DMS53 treated with DMSO at 0.1 percent for 48 hours (cell line): ENCODE data around the gene DENND1A.
"Not testable (repeated sequence)": the region's sequence is repeated elsewhere in the genome, so short reads cannot be mapped to it uniquely, and the experiment has no call there.

Experiments
- DNase-seq: peaks from one replicate; lab custom pipeline; 2025; ENCODE audit not compliant: unreplicated experiment; lab: John Stamatoyannopoulos, UW

The DENND1A gene

GRCh38 chr9:123742009-123742767 is 187.7 kb downstream of the DENND1A start:
- no peak for DNase-seq

GRCh38 chr9:123741214-123741613 is 188.7 kb downstream of the DENND1A start:
- no peak for DNase-seq

- DNase-seq: no peak
Observed at GRCh38 chr9:123739902-123740301, 190.0 kb downstream of the DENND1A start.

DNA sequence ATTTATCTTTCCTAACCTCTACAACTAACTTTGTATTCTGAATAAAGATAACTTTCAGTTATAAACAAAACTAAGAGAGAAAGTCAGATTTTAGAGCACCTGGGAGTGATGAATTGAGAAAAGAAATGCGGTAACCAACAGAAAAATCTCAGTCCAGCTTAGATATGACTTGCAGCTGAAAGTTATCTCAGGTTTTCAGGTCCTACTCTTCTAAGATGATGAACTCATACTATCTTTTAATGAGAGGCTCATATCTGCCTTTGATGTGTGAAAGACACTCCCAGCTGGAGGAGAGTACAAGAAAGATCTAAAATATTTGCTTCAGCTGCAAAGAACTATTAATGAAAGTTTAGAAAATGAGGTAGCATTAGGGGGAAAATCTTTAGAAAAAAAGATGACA is 190.5 kb downstream of the DENND1A start:
- DNase-seq: no peak

- DNase-seq: no peak
Observed at GRCh38 chr9:123738648-123739047, 191.3 kb downstream of the DENND1A start.

DNA sequence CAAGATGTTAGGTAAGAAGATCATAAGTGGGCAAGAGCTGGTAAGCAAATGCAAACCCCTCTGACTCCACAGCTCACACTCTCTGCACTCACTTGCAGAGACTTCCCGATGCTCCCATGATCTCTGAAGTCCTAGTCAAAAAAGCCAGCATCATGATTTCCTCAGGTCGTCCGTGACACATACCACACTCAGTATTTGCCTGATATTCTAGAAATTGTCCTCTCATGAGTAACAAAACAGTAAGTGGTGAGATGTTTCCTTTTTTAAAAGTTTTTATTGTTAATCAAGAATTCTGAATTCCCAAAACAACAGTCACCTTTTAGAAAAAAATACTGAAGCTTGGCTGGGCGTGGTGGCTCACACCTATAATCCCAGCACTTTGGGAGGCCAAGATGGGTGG is 194.6 kb downstream of the DENND1A start:
- no peak for DNase-seq

- not testable (repeated sequence) for DNase-seq
Observed at GRCh38 chr9:123728571-123728970, 201.4 kb downstream of the DENND1A start.

- no peak for DNase-seq
Observed at GRCh38 chr9:123727332-123727731, 202.6 kb downstream of the DENND1A start.

- no peak for DNase-seq
Observed at GRCh38 chr9:123725389-123725788, 204.5 kb downstream of the DENND1A start.

GRCh38 chr9:123724211-123724796 is 205.6 kb downstream of the DENND1A start:
- DNase-seq: no peak

DNA sequence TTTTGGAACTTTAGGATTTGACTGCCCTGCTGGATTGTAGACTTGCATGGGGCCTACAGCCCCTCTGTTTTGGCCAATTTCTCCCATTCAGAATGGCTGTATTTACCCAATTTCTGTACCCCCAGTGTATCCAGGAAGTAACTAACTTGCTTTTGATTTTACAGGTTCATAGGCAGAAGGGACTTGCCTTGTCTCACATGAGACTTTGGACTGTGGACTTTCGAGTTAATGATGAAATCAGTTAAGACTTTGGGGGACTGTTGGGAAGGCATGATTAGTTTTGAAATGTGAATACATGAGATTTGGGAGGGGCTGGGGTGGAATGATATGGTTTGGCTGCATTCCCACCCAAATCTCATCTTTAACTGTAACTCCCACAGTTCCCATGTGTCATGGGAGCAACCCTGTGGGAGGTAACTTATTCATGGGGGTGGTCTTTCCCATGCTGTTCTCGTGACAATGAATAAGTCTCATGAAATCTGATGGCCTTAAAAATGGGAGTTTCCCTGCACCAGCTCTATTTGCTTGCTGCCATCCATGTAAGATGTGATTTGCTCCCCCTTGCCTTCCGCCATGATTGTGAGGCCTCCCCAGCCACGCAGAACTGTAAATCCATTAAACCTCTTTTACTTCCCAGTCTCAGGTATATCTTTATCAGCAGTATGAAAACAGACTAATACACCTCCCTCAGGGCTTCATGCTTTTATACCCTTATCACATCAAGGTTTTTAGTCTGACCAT is 206.6 kb downstream of the DENND1A start:
- no peak for DNase-seq

DNA sequence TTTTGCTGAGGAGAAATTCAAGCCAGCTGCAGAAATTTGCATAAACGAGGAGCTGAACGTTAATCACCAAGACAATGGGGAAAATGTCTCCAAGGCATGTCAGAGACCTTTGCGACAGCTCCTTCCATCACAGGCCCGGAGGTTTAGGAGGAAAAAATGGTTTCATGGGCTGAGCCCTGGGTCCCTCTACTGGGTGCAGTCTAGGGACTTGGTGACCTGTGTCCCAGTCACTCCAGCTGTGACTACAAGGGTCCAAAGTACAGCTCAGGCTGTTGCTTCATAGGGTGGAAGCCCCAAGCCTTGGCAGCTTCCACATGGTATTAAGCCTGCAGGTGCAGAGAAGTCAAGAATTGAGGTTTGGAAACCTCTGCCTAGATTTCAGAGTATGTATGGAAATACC is 207.5 kb downstream of the DENND1A start:
- no peak for DNase-seq

DNA sequence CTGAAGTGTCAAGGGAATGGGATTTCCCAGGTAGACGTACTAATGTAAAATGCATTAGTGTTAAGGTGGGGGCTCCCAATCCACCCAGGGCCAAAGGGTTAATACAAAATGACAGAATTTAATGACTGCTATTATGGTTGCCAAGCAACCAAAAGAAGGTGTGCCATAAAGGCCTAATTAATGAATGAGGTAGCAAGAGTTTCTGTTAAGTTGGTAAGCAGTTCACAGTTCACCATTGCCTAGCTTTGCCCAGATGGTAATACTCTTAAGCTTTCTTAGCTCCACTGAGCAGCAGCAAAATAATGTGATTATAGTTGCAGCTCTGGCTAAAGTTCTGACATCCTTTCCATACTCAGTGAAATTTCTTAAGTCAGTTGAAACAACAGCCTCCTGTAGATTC is 211.7 kb downstream of the DENND1A start:
- no peak for DNase-seq

GRCh38 chr9:123717581-123718175 is 212.2 kb downstream of the DENND1A start:
- DNase-seq: no peak

GRCh38 chr9:123716339-123716945 is 213.5 kb downstream of the DENND1A start:
- no peak for DNase-seq

DNA sequence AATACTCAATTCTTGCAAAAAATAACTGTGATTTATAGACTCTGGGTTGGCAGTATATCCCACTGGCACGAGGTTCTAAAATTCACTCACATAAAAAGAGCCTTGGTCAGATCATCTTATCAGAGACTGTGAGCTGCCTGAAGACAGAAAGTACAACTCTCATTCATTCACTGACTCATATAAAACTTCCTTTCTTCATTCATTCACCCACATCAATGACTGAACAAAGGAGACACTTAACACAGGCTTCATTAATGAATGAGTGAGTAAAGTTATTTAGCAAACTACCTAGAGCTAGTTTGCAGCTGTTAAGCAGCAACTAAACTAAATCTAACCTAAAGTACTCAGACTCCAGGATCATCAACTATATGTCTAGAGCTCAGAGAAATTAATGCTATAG is 214.7 kb downstream of the DENND1A start:
- DNase-seq: no peak

GRCh38 chr9:123713282-123713681 is 216.6 kb downstream of the DENND1A start:
- DNase-seq: no peak

DNA sequence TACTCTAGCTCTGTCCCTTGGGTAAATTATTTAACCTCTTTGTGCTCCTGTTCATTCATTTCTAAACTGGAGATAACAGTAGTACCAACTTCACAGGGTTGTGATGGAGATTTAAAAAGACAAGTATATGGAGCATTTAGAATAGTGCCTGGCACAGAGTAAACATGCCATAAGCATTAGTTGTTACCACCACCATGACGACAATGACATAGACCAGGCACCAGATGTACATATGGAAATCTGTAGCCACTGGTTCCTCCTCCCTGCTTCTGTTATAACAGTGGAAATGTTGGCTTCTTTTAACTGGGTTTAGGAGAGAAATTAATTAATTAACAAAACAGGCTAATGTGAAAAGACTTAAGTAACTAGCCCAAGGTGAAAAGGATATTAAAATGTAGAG is 217.5 kb downstream of the DENND1A start:
- DNase-seq: no peak

DNA sequence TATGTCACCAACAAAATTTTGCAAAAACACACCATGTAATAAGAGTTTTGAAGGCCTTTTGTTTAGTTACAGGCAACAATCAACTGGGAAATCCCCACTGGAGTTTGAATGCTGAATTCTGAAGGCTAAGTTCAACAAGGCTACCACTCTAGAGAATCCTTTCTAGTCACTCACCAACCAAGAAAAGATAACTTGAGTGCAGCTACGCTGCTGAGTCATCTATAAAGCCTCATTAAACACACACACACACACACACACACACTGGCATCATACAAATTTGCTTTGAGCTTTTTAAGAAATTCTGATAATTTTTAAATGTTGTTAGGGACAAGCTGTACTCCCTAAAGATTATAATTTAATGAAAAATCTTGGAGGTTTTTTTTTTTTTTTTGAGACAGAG is 219.6 kb downstream of the DENND1A start:
- no peak for DNase-seq

- DNase-seq: no peak
Observed at GRCh38 chr9:123702483-123702882, 227.4 kb downstream of the DENND1A start.

- DNase-seq: no peak
Observed at GRCh38 chr9:123697686-123698085, 232.2 kb downstream of the DENND1A start.
